Measurements from ENCODE around the gene TDRD9.

TDRD9 gene

DNA sequence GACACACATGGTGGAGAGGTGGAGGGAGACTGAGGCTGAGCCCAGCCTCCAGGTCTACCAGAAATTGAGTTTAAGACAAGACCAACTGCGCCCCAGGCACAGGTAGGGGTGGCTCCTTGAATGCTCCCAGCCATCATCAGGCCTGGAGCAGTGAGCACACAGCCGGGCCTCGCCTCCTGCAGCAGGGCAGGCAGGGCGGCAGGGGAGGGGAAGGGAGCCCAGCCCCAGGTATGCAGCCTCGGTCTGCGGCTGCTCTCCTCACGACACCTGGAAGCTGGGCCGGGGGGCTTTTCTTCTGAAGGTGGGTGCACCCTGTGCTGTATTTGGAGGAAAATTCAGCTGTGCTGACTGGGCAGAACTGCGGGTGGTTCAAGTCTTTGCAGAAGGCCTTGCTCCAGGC is 29.5 kb upstream of the TDRD9 start:
- Histone ChIP-seq H2AK5ac (ENCODE audit: low read length) (no peak overlapping the region), H3K14ac (ENCODE audit: low read length) (no peak overlapping the region), H3K4me1 (ENCODE audit: control insufficient read depth in 1 of 2, insufficient read depth in 2 of 2, low read length in 2 of 2) (no peaks in the 10 kb centered on the region), H3K27me3 (ENCODE audit: insufficient read depth, low read length) (no peaks in the 10 kb centered on the region), H3K4ac (ENCODE audit: low read depth, low read length) (no peak overlapping the region), H3K9ac (ENCODE audit: low read length) (no peak overlapping the region), H2BK120ac (ENCODE audit: insufficient read depth, low read length, poor library complexity) (no peak overlapping the region), H3K23ac (ENCODE audit: low read length) (no peak overlapping the region), H3K18ac (ENCODE audit: low read length) (no peak overlapping the region), H3K9me3 (ENCODE audit: insufficient read depth, low read depth, low read length) (peaks cover 11% of the 10 kb centered on the region), H3K27ac (ENCODE audit: low read depth, low read length) (no peak overlapping the region), H4K8ac (ENCODE audit: low read depth, low read length) (no peak overlapping the region), H3K79me1 (ENCODE audit: low read length) (no peaks in the 10 kb centered on the region), H2BK12ac (ENCODE audit: low read length) (no peak overlapping the region), H2AFZ (ENCODE audit: insufficient read depth, low read length, poor library complexity) (no peak overlapping the region), H3K4me3 (ENCODE audit: low read depth, low read length) (no peak overlapping the region), H3K4me2 (ENCODE audit: low read length) (no peak overlapping the region), H3K36me3 (ENCODE audit: control insufficient read depth in 1 of 2, insufficient read depth in 2 of 2, low read length in 2 of 2) (no peaks in the 10 kb centered on the region), H3K79me2 (ENCODE audit: control insufficient read depth, insufficient read depth, low read length, poor library complexity) (no peaks in the 10 kb centered on the region), H4K91ac (ENCODE audit: low read depth, low read length) (no peak overlapping the region), H4K12ac (ENCODE audit: low read depth, low read length) (no peak overlapping the region), H2BK5ac (ENCODE audit: low read depth, low read length, poor library complexity) (no peak overlapping the region)
- no peak for DNase-seq
- no CpG with 5 or more reads among the region's 9 CpGs for WGBS (ENCODE audit: extremely low coverage, insufficient coverage, insufficient read length)

GRCh38 chr14:103899316-103899715 is 28.9 kb upstream of the TDRD9 start:
- Histone ChIP-seq H2BK5ac (ENCODE audit: low read depth, low read length, poor library complexity) (no peak overlapping the region), H3K27me3 (ENCODE audit: insufficient read depth, low read length) (no peaks in the 10 kb centered on the region), H3K79me2 (ENCODE audit: control insufficient read depth, insufficient read depth, low read length, poor library complexity) (no peaks in the 10 kb centered on the region), H2BK120ac (ENCODE audit: insufficient read depth, low read length, poor library complexity) (no peak overlapping the region), H3K4me3 (ENCODE audit: low read depth, low read length) (no peak overlapping the region), H3K14ac (ENCODE audit: low read length) (no peak overlapping the region), H4K91ac (ENCODE audit: low read depth, low read length) (no peak overlapping the region), H2BK12ac (ENCODE audit: low read length) (no peak overlapping the region), H3K4ac (ENCODE audit: low read depth, low read length) (no peak overlapping the region), H3K27ac (ENCODE audit: low read depth, low read length) (no peak overlapping the region), H3K79me1 (ENCODE audit: low read length) (no peaks in the 10 kb centered on the region), H3K4me1 (ENCODE audit: control insufficient read depth in 1 of 2, insufficient read depth in 2 of 2, low read length in 2 of 2) (no peaks in the 10 kb centered on the region), H3K18ac (ENCODE audit: low read length) (no peak overlapping the region), H3K36me3 (ENCODE audit: control insufficient read depth in 1 of 2, insufficient read depth in 2 of 2, low read length in 2 of 2) (no peaks in the 10 kb centered on the region), H3K4me2 (ENCODE audit: low read length) (no peak overlapping the region), H3K23ac (ENCODE audit: low read length) (no peak overlapping the region), H3K9me3 (ENCODE audit: insufficient read depth, low read depth, low read length) (peaks cover 11% of the 10 kb centered on the region), H3K9ac (ENCODE audit: low read length) (no peak overlapping the region), H2AK5ac (ENCODE audit: low read length) (no peak overlapping the region), H2AFZ (ENCODE audit: insufficient read depth, low read length, poor library complexity) (no peak overlapping the region), H4K12ac (ENCODE audit: low read depth, low read length) (no peak overlapping the region), H4K8ac (ENCODE audit: low read depth, low read length) (no peak overlapping the region)
- no peak for DNase-seq
- no CpG with 5 or more reads among the region's 13 CpGs for WGBS (ENCODE audit: extremely low coverage, insufficient coverage, insufficient read length)

- H3K18ac ChIP-seq (ENCODE audit: low read length) = no peak overlapping the region
- DNase-seq = no peak
- H4K12ac ChIP-seq (ENCODE audit: low read depth, low read length) = no peak overlapping the region
- H3K4me3 ChIP-seq (ENCODE audit: low read depth, low read length) = no peak overlapping the region
- peaks cover 11% of the 10 kb centered on the region for H3K9me3 ChIP-seq (ENCODE audit: insufficient read depth, low read depth, low read length)
- no peak overlapping the region for H3K23ac ChIP-seq (ENCODE audit: low read length)
- no peak overlapping the region for H3K27ac ChIP-seq (ENCODE audit: low read depth, low read length)
- H3K4ac ChIP-seq (ENCODE audit: low read depth, low read length) = no peak overlapping the region
- H3K79me2 ChIP-seq (ENCODE audit: control insufficient read depth, insufficient read depth, low read length, poor library complexity) = no peaks in the 10 kb centered on the region
- H3K36me3 ChIP-seq (ENCODE audit: control insufficient read depth in 1 of 2, insufficient read depth in 2 of 2, low read length in 2 of 2) = no peaks in the 10 kb centered on the region
- no peak overlapping the region for H2AK5ac ChIP-seq (ENCODE audit: low read length)
- no CpG with 5 or more reads among the region's 14 CpGs for WGBS (ENCODE audit: extremely low coverage, insufficient coverage, insufficient read length)
- H2AFZ ChIP-seq (ENCODE audit: insufficient read depth, low read length, poor library complexity) = no peak overlapping the region
- H3K14ac ChIP-seq (ENCODE audit: low read length) = no peak overlapping the region
- no peaks in the 10 kb centered on the region for H3K27me3 ChIP-seq (ENCODE audit: insufficient read depth, low read length)
- H3K79me1 ChIP-seq (ENCODE audit: low read length) = no peaks in the 10 kb centered on the region
- no peak overlapping the region for H4K8ac ChIP-seq (ENCODE audit: low read depth, low read length)
- H2BK12ac ChIP-seq (ENCODE audit: low read length) = no peak overlapping the region
- no peak overlapping the region for H4K91ac ChIP-seq (ENCODE audit: low read depth, low read length)
- H3K9ac ChIP-seq (ENCODE audit: low read length) = no peak overlapping the region
- no peak overlapping the region for H3K4me2 ChIP-seq (ENCODE audit: low read length)
- no peaks in the 10 kb centered on the region for H3K4me1 ChIP-seq (ENCODE audit: control insufficient read depth in 1 of 2, insufficient read depth in 2 of 2, low read length in 2 of 2)
- no peak overlapping the region for H2BK120ac ChIP-seq (ENCODE audit: insufficient read depth, low read length, poor library complexity)
- H2BK5ac ChIP-seq (ENCODE audit: low read depth, low read length, poor library complexity) = no peak overlapping the region
Observed at GRCh38 chr14:103899833-103900232, 28.4 kb upstream of the TDRD9 start.

GRCh38 chr14:103904493-103905107 is 23.7 kb upstream of the TDRD9 start:
- no peak for DNase-seq
- Histone ChIP-seq H3K36me3 (ENCODE audit: control insufficient read depth in 1 of 2, insufficient read depth in 2 of 2, low read length in 2 of 2) (no peaks in the 10 kb centered on the region), H2AK5ac (ENCODE audit: low read length) (no peak overlapping the region), H3K27me3 (ENCODE audit: insufficient read depth, low read length) (no peaks in the 10 kb centered on the region), H3K9ac (ENCODE audit: low read length) (no peak overlapping the region), H2BK12ac (ENCODE audit: low read length) (no peak overlapping the region), H3K27ac (ENCODE audit: low read depth, low read length) (no peak overlapping the region), H4K12ac (ENCODE audit: low read depth, low read length) (no peak overlapping the region), H3K4me2 (ENCODE audit: low read length) (no peak overlapping the region), H3K23ac (ENCODE audit: low read length) (no peak overlapping the region), H3K79me2 (ENCODE audit: control insufficient read depth, insufficient read depth, low read length, poor library complexity) (no peaks in the 10 kb centered on the region), H4K91ac (ENCODE audit: low read depth, low read length) (no peak overlapping the region), H3K4me3 (ENCODE audit: low read depth, low read length) (no peak overlapping the region), H3K4me1 (ENCODE audit: control insufficient read depth in 1 of 2, insufficient read depth in 2 of 2, low read length in 2 of 2) (no peaks in the 10 kb centered on the region), H2BK120ac (ENCODE audit: insufficient read depth, low read length, poor library complexity) (no peak overlapping the region), H3K9me3 (ENCODE audit: insufficient read depth, low read depth, low read length) (no peaks in the 10 kb centered on the region), H2AFZ (ENCODE audit: insufficient read depth, low read length, poor library complexity) (no peak overlapping the region), H3K4ac (ENCODE audit: low read depth, low read length) (no peak overlapping the region), H3K14ac (ENCODE audit: low read length) (no peak overlapping the region), H3K79me1 (ENCODE audit: low read length) (no peaks in the 10 kb centered on the region), H3K18ac (ENCODE audit: low read length) (no peak overlapping the region), H4K8ac (ENCODE audit: low read depth, low read length) (no peak overlapping the region), H2BK5ac (ENCODE audit: low read depth, low read length, poor library complexity) (no peak overlapping the region)
- WGBS (ENCODE audit: extremely low coverage, insufficient coverage, insufficient read length) = no CpG with 5 or more reads among the region's 2 CpGs

All from trophoblast cell (in vitro differentiated cells and primary cell).